Peyer's patch (tissue), 4 donors: ENCODE data around the gene PFKP.

Experiments
- POLR2A ChIP-seq, 2 donors: fragments of 450-650 bp; IDR thresholded peaks; one replicate each; pipeline ENCODE4 v1.5.1; 2017; ENCODE audit warnings: antibody characterized with exemption in 2 of 2, mild to moderate bottlenecking in 2 of 2, moderate library complexity in 2 of 2
- TF ChIP-seq, protein P1 (sequence below), 6 experiments: fragments of 450-650 bp in 4 of 6; fragments of 200-600 bp in 2 of 6; sonication (generic) in 1 of 6; IDR thresholded peaks; one replicate each; pipeline ENCODE4 v1.5.1; 2017 to 2019; ENCODE audit warnings: antibody characterized with exemption in 6 of 6, mild to moderate bottlenecking in 3 of 6, moderate library complexity in 1 of 6

DNA sequence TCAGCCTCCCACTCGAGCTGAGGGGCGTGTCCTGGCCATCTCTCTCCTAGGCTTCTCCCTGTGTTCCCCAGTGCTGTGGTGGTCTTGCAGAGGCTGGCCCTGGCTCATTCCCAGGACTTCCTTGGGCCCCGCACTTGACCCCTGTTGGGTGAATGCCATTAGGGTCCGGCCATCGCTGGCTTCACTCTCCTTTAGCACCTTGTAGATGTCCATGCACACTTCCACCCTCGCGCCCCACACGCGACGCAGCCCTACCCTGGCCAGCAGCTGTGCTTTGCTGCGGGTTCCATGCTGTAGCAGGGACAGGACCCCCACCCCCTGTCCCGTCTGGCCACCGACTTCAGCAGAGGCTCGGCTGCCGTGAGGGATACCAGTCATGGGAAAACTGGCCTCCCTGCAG is 58.9 kb downstream of the PFKP start:
- TF ChIP-seq, protein P1, sequence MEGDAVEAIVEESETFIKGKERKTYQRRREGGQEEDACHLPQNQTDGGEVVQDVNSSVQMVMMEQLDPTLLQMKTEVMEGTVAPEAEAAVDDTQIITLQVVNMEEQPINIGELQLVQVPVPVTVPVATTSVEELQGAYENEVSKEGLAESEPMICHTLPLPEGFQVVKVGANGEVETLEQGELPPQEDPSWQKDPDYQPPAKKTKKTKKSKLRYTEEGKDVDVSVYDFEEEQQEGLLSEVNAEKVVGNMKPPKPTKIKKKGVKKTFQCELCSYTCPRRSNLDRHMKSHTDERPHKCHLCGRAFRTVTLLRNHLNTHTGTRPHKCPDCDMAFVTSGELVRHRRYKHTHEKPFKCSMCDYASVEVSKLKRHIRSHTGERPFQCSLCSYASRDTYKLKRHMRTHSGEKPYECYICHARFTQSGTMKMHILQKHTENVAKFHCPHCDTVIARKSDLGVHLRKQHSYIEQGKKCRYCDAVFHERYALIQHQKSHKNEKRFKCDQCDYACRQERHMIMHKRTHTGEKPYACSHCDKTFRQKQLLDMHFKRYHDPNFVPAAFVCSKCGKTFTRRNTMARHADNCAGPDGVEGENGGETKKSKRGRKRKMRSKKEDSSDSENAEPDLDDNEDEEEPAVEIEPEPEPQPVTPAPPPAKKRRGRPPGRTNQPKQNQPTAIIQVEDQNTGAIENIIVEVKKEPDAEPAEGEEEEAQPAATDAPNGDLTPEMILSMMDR (IDR thresholded peaks at IDR 0.05), result no peak
- TF ChIP-seq POLR2A (IDR thresholded peaks at IDR 0.05), result no peak
